Activated CD4-positive, alpha-beta T cell treated with anti-CD3 and anti-CD28 coated beads, Interleukin-2, amount 50 U/mL, for 48 hours (primary cell): ENCODE results near the gene DLG2.
"Not testable (repeated sequence)": the region's sequence is repeated elsewhere in the genome, so short reads cannot be mapped to it uniquely, and the experiment has no call there.

ENCODE experiments used
- DNase-seq, 2 experiments: peaks; one replicate each; pipeline ENCODE4 v3.0.0-alpha.2; 2020

DLG2 gene

DNA sequence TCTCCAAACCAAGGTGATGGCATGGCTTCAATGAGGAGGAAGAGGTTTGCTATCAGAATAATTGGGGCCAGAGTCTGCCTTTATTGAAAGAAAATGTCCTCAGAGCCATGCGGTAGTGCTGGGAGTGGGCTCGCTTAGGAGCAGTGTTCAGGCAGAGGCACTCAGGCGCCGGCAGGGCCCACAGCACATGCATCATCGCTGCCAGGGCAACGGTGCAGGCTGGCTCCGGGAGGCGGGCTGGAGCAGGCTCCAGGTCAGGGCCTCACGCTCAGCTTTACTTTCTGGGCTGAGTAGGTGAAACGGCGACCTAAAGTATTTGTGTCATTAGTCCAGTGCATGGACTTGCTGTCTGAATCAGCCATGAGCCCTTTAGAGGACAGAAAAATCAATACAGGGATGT, 2171.1 kb downstream of the DLG2 start:
- DNase-seq: no peak

DNA sequence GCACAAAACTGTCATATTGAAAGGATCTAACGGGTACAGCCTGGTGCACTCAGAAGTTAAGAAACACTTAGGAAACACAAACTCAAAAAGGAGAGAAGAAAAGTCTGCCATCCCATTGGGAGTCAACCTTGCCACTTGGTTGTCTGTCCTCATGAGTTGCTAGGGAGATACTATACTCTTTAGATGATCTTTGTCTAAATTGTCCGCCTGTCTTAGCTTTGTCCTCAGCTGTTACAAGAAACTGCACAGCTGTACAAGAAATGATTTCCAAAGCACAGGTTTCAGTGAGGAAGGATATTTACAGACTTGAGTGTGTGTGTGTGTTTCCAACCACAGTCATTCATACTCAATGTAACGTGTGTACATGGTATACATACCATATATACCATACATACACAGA, 2171.8 kb downstream of the DLG2 start:
- no peak for DNase-seq

GRCh38 chr11:83454674-83455073, 2172.5 kb downstream of the DLG2 start:
- DNase-seq: no peak

- DNase-seq: no peak
Measured at GRCh38 chr11:83449338-83449913, 2177.7 kb downstream of the DLG2 start.

- DNase-seq: no peak
Measured at GRCh38 chr11:83448686-83449085, 2178.5 kb downstream of the DLG2 start.

DNA sequence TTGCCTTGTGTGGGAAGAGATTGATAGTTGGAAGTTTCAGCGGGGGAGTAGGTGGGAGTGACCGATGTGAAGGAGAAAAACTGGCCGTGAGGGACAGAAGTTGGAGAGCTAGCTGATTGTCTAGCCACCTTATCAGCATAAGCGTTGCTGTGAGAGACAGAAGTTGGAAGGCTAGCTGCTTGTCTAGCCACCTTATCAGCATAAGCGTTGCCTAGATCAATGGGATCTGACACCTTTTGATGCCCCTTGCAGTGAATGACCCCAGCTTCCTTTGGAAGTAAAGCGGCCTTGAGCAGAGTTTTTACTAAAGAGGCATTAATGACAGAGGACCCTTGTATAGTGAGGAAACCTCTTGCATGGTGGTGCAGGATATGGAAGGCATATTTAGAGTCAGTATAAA, 2183.3 kb downstream of the DLG2 start:
- DNase-seq: not testable (repeated sequence)

DNA sequence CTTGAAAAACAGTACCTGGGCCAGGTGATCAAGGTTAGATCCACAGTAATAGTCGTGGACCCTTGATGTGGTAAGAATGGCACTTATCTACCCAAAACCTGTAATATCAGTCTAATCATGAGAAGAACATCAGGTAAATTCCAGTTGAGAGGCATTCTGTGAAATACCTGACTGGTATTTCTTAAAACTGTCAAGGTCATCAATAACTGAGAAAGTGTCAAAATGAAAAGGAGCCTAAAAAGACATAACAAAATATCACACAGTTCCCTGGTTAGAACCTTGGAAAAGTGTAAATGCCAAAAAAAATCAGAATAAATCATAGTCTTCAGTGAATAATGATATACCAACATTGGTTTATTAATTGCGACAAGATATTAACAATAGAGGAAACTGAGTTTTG, 2185.5 kb downstream of the DLG2 start:
- DNase-seq: no peak

- DNase-seq: no peak
Measured at GRCh38 chr11:83441171-83441570, 2186.0 kb downstream of the DLG2 start.

DNA sequence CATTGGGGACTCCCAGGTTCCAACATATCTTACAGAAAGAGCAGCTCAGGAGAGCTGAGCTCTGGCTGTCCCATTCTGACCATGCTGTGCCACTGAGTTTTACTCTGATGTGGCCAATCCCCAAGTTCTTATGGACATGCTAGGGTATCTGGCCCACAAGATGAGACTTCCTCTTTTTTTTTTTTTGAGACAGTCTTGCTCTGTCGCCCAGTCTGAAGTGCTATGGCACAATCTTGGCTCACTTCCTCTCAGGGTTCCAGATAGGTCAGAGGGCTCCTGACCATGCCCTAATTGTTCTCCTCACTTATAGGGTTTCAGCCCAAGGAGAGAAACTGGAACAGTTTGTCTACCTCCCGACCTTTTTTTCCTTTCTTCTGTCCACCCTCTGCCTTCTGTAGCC, 2188.7 kb downstream of the DLG2 start:
- no peak for DNase-seq

- DNase-seq: no peak
Measured at GRCh38 chr11:83437939-83438338, 2189.2 kb downstream of the DLG2 start.

- no peak for DNase-seq
Measured at GRCh38 chr11:83436855-83437254, 2190.3 kb downstream of the DLG2 start.

GRCh38 chr11:83434812-83435211, 2192.3 kb downstream of the DLG2 start:
- not testable (repeated sequence) for DNase-seq

DNA sequence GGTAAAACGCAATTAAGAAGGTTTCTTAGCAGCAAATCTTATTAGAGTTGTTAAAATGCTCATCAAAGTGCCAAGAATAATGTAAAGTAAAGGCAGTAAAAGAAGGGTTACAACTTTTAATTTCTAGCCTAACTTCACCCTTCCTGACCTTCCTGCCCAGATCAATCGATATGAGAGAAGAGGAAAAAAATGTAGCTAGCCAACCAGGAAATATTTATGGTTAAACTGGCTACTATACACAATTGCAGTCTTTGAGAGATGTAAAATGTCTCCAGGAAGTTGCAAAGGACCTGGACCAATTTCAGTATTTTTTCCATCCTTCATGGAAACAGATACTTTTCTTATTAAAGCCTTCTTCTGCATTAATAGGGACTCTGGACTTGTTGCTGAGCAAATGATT, 2199.2 kb downstream of the DLG2 start:
- no peak for DNase-seq

- DNase-seq: no peak
Measured at GRCh38 chr11:83427501-83427900, 2199.6 kb downstream of the DLG2 start.

DNA sequence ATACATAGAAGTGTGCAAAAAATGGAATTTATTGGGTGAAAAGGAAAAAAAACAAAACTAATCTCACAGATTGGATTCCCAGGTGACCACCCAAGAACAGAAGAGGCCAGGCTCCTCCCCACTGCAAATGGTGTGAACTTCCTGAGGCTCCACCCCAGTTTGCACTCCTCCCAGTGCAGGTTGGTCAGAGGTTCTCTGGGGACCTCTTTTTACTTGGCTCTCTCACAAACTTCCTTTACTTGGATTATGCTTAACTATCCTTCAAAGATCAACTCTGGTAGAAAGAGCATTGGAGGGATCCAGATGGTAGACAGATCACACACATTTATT, 2202.0 kb downstream of the DLG2 start:
- DNase-seq: no peak

DNA sequence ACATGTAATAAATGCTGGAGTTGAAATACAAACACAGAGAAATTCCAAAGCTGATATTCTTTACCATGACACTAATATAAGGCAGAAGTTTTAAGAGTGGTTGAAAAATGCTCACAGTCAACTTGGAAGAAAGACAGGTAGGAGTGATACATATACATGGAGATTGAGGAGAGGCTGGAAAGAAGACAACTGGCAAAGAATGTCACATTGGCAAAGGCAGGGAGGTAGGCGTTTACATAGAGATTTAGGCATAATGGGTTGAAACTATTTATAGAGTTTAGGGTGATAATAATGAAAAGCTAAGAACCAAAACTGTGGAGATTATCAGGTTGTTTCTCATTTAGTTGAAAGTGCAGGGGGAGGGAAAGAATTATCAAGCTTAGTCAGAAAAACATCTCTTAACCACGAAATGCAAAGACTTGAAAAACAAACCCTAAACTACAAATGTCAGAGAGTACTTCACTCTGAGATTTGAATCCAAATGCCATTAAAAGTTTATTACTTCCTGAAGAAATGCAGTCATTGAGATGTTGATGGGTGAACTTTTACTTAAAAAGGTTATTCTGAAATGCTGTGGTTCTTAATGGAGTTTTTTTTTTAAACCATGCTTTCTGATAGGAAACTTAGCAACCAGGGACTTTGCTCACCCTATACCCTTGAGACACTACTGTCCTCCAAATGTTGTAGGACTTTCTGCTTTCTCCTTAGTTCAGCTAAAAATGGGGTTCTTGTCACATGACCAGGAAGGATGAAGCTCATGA, 2202.6 kb downstream of the DLG2 start:
- no peak for DNase-seq

- not testable (repeated sequence) for DNase-seq
Measured at GRCh38 chr11:83422641-83423040, 2204.5 kb downstream of the DLG2 start.

GRCh38 chr11:83410605-83411565, 2216.3 kb downstream of the DLG2 start:
- DNase-seq: no peak

DNA sequence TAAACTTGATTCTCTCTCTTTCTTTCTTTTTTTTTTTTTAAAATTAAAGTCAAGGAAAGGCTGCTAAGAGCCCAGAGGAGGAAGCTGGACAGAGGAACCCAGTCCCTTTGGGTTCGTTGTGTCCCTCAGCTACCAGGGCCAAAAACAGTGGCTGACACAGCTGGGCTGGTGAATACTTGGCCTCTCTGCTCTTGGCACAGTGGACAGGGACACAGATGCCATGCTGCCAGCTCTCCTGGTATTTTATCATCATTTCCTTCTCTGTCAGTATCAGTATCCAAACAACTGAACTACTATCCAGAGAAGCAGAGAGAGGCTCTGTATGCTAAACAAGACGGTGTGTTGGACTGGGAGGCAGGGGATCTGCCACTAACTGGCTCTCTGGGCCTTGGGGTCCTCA, 2217.3 kb downstream of the DLG2 start:
- no peak for DNase-seq

DNA sequence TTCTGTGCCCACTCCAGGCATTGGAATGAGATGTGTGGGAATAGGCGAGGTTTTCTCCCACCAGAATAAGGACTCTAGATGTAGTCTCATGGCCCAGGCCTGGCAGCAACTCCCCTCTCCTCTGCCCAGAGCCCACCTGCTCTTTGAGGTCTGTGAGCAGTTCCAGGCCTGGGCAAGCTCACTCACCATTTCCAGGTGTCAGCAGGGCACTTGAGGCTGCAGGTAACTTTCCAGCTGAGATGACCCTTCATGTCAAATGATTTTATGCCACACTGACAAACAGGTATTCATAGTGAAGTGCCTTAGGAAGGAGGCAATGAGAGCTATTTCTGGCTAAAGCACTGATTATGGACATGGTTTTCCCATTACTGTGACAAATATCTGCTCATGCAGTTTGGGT, 2217.7 kb downstream of the DLG2 start:
- DNase-seq: no peak

- DNase-seq: no peak
Measured at GRCh38 chr11:83408946-83409345, 2218.2 kb downstream of the DLG2 start.
